C4-2B (cell line): ENCODE results near the gene COMT.

ENCODE experiments used
- H3K27ac ChIP-seq: fragments of 450-650 bp; 2 replicates; pipeline ENCODE4 v1.5.1; 2017
- ZFX ChIP-seq: fragments of 450-650 bp; IDR thresholded peaks from 2 replicates; pipeline ENCODE4 v1.6.1; 2017
- TF ChIP-seq, protein P1 (sequence below): fragments of 450-650 bp; conservative IDR thresholded peaks from 2 replicates; pipeline ENCODE4 v1.5.1; 2017; ENCODE audit warnings: mild to moderate bottlenecking

The COMT gene

DNA sequence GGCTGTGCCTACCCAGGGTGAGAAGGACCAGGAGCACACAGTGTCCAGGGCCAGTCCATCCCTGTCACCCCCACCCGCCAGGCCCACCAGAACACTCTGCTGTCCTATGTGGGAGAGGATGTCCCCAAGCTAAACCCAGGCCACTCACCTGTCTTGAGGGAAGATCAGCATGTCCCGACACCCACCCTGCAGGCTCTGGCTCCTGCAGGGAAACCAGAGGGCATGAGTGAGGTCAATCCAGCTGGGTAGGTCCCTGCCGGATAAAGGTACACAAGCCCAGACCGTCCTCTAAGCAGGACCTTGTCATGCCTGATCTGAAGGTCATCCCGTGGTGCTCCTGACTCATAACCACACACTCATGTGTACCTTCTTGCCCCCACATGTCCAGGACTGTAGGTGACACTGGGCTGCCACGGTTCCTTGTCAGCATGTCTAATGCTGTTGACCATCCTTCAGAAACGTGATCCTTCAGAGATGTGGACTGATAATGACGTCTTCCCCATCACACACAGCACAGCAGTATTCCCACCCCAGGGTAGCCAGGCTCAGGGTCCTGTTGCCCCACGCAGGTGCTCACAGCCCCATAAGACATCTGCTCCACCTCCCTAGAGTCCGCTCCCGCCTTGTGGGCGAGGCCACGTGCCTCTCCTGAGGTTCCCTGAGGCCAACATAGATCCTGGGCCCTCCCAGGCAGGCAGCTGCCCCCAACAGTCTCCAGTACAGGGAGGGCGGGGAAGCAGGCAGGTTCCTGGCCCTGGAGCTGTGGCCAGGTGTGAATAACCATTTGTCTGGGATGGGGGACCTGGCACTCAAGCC is 68.9 kb downstream of the COMT start:
- no peak overlapping the region for H3K27ac ChIP-seq
- TF ChIP-seq ZFX = no peak
- TF ChIP-seq, protein P1, sequence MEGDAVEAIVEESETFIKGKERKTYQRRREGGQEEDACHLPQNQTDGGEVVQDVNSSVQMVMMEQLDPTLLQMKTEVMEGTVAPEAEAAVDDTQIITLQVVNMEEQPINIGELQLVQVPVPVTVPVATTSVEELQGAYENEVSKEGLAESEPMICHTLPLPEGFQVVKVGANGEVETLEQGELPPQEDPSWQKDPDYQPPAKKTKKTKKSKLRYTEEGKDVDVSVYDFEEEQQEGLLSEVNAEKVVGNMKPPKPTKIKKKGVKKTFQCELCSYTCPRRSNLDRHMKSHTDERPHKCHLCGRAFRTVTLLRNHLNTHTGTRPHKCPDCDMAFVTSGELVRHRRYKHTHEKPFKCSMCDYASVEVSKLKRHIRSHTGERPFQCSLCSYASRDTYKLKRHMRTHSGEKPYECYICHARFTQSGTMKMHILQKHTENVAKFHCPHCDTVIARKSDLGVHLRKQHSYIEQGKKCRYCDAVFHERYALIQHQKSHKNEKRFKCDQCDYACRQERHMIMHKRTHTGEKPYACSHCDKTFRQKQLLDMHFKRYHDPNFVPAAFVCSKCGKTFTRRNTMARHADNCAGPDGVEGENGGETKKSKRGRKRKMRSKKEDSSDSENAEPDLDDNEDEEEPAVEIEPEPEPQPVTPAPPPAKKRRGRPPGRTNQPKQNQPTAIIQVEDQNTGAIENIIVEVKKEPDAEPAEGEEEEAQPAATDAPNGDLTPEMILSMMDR = no peak

DNA sequence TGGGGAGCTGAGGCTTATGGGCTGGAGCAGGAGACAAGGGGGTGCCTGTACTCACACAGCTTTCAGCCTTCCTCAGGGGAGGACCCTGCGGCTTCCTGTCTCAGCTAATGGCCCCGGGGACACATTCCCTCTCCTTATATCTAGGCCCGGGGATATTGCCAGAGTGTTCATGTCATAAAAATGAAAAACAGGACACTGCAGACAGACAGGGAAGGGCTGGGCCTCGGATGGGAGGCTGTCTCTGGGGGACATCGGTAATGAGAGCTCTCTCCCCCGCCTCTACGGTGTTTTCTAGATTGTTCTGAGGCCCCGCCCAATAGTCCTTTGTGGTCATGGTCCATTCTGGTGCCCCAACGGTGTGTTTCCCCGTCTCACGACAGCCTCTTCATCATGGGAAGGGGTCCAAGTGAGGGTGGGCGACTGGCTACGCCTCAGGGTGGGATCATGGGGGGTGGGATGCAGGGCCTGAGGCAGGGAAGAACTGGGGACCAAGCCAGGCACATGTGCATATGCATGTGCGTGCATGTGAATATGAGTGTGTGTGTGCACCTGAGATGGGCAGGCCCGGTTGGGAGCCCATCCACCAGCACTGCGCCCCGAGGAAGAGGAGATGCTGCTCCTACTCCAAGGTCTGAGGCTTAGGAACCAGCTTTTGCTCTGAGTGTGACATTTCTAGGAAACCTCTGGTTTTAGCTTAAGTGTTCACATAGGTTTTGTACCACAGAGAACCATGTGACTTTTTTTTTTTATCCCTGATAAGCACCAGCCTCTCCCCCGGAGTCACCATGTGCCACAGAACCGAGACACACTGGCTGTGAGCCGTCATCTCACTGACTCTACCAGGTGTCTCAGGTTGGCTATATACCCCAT is 69.8 kb downstream of the COMT start:
- no peak for TF ChIP-seq ZFX
- TF ChIP-seq, protein P1 = no peak
- no peak overlapping the region for H3K27ac ChIP-seq

DNA sequence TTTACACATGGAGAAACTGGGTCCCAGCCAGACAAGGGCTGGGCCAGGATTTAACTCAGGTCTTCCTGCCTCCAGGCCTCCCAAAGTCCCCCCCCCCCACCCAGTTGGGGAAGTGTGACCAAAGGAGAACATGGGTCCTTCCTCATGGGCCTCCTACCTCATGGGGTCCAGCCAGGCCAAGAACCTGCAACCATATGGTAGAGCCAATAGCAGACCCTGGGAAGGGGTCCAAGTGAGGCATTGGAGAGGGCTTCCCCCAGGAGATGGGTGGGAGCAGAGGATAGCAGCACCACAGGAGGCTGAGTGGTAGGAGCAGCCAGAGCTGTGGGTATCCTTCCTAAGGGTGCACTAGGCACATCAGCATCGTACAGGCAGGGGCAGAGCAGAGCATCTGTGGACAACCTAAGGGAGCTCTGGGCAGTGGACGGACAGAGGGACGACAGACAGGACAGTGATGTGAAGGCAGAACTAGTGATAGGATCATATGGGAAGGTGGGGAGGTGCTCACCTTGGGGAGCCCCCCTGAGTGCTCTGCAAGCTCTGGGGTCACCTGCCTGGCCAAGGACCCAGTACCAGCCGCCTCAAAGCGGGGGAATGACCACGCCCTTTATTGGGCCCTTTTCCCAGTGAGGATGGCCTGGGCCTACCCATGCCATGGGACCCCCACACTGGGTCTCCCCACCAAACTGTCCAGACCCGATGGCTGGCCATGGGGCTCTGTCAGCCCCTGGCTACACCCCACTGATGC is 70.6 kb downstream of the COMT start:
- no peak overlapping the region for H3K27ac ChIP-seq
- no peak for TF ChIP-seq ZFX
- TF ChIP-seq, protein P1 = no peak

DNA sequence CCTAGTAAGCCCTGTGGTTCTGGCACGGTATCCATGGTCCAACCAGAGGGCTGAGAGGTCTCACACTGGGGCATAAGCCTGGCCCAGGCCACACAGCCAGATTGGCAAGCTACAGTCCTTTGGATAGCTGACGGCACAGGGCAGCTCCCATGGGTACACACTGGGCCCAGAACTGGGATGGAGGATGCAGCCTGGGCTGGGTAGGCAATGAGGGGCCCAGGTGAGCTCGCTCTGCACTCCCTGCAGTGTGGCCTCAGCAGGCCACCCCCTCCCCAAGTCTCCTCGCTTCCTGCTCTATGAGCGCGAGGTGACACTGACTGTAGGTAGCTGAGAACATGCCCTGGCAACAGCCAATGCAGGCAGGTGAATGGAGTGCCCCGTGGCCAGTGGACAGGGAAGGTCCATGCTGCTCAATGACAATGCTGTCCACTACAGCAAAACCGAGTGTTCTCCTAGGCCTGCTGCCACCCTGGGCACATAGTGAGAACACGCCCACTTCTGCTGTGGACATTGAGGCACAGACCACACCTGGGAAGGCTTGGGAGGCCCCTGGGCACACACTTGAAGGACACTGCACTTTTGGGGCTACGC is 71.3 kb downstream of the COMT start:
- TF ChIP-seq ZFX = no peak
- TF ChIP-seq, protein P1 = no peak
- H3K27ac ChIP-seq = no peak overlapping the region

DNA sequence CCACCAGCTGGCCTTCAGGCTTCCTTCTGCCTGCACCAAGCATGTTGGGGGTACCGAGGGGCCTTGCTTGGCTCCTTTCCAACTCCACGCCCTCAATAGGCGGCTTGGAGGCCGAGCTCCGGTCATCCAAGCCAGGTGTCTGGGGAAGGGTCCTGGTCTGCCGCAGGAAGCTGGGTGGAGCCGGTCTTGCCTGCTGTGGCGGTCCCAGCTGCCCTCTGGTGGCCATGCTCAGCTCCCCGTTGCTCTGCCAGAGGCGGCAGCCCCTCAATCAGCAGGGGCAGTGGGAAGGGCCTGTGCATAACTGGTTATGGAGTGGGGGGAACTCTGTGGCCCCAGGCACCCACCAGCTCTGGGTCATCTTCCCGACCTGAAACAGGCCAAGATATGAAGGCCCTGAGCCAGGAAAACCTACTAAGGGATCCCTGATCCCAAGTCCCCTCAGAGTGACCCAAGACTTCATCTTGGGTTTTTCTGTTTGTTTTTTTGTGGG is 71.9 kb downstream of the COMT start:
- TF ChIP-seq, protein P1 = no peak
- TF ChIP-seq ZFX = no peak
- H3K27ac ChIP-seq = no peak overlapping the region

DNA sequence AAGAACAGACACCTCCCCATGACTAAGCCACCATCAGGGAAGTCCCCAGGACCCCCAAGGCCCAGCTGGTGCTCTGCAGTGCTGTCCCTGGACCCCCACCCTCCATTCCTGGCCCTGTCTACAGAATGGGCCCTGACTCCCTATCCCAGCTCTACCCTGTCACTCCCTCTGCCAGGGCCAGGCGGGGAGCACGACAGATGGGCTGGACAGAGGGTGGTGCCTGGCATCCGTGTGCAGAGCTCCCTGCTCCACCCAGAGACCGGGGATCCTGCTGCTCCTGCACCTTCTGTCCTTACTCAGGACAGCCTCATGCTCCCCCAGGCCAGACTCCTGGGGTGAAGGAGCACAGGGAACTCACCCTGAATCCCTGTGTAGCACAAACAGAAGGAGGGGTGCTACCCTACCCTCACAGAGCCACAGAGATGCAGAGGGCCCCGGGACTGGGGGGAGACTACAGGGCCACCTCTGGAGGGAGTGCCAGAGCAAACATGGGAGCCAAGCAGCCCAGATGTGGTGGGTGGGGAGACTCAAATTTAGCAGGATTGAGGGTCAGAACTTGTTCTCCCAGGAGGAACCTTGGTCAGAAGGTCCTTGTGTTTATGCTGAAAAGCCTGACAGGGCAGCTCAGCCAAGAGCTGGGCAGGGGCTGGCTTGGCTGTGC is 73.1 kb downstream of the COMT start:
- no peak for TF ChIP-seq ZFX
- TF ChIP-seq, protein P1 = no peak
- H3K27ac ChIP-seq = no peak overlapping the region
